ENCODE measurements around the gene TSNAX.
A peak's percentile ranks its signal among the peaks of the same experiment; 100 is the strongest.

The TSNAX gene

DNA sequence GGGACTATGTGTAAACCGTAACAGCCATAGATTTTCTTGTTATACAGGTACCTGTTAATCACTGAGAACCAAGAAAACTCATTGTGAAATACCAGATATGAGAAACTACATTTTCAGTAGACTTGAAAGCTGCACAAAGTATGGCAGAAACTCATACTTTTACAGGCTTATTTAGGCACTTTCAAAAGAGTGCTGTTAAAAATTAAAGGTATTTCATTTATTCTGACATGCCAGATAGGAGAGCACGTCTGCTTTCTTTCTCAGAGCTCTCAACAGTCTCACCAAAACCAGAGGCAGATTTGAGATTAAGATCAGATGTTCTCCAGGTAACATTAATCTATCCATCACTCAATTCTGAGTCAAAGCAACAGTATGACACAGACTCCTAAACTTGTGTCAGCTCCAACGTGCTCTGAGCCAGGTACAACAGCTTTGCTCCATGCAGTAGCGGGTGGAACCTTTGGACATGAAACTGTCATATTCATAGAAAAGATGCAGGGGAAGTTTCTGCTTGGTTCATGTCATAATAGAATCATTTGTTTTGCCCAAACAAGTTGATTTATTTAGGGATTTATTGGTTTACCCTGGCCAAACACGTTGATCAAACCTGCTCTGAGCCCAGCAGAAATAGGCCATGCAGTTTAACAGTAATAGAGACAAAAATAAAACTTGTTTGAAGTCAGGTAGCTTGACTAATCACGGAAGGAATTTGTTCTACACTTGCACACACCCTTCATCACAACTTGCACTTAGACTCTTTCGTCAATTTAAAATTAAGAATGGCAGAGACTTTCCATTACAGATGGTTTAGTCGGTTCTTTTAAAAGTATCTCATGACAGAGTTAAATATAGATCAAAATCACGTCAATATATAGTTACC, 20.8 kb upstream of the TSNAX start:
- Mint-ChIP-seq H3K4me3 (no peak overlapping the region), H3K27me3 (peaks cover 10% of the 10 kb centered on the region), H3K9me3 (ENCODE audit: low read depth) (no peaks in the 10 kb centered on the region), H3K27ac (no peak overlapping the region), H3K36me3 (peaks cover 3% of the 10 kb centered on the region), H3K4me1 (ENCODE audit: low read depth) (no peaks in the 10 kb centered on the region)

DNA sequence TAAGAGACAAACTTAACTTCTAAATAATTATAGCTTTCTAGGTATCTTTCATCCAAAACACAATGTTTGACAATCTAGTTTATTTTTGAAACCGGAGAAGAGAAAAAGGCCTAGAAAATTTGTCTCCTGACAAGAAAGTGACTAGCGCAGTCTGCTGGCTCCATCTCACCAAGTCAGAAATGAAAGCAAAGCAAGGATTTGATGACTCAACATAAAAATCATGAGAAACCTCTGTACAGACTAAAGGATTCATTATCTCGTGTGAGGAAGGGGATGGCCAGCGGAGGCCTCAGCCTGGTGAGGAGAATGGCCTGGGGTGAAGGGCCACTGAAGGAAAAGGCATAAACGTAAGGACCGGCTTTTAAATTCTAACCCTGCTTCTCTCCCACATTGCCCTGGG, 20.0 kb upstream of the TSNAX start:
- no peaks in the 10 kb centered on the region for H3K9me3 Mint-ChIP-seq (ENCODE audit: low read depth)
- H3K27me3 Mint-ChIP-seq, result peaks cover 10% of the 10 kb centered on the region
- no peak overlapping the region for H3K4me3 Mint-ChIP-seq
- no peak overlapping the region for H3K27ac Mint-ChIP-seq
- H3K4me1 Mint-ChIP-seq (ENCODE audit: low read depth), result no peaks in the 10 kb centered on the region
- peaks cover 3% of the 10 kb centered on the region for H3K36me3 Mint-ChIP-seq

DNA sequence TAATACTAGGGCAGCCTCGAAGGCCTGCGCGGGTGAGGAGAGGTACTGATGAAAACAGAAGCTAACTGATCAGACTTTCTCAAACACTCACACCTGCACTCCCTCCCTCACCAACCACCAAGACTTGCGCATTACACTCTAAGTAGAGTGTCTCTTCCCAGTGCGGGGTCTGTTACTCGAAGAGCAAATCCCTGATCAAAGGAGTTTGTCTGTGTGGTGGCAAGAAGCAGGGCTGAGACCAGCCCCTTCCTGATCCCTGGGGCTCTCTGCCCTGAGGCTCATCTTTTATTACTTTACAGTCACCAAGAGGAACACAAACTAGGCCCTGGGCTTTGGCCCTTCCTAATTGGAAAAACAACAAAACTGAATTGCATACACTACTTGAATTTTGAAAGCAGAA, 19.5 kb upstream of the TSNAX start:
- Mint-ChIP-seq H3K4me3 (no peak overlapping the region), H3K27ac (no peak overlapping the region)

DNA sequence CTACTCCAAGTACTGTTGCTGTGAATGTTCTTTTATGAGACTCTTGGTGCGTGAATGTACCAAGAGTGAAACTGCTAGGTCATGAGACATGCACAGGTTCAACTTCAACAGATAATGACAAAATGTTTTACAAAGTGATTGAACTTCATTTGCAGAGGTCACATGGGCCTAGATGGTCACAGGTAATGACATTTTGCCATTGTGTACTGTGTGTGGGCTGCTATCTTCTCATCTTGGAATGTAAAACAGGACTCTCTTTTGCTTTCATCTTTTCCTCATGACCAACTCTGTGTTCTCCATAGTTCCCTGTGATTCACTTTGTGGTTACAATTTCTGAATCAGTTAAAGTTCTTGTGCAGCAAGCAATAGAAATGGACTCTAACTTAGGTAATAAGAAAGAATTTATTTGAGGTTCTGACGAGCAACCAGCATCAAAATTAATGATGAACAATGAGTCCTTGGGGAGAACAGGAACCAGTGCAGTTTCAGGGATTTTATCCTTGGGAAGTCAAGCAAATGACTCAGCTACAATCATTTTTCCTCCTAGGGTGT, 16.2 kb upstream of the TSNAX start:
- Mint-ChIP-seq H3K9me3 (ENCODE audit: low read depth) (no peaks in the 10 kb centered on the region), H3K27me3 (peaks cover 11% of the 10 kb centered on the region), H3K36me3 (peaks cover 4% of the 10 kb centered on the region), H3K4me3 (no peak overlapping the region), H3K4me1 (ENCODE audit: low read depth) (no peaks in the 10 kb centered on the region), H3K27ac (no peak overlapping the region)

More for the DNA sequence above, 19.5 kb upstream of the TSNAX start:
- H3K27me3 Mint-ChIP-seq, result peaks cover 11% of the 10 kb centered on the region
- H3K9me3 Mint-ChIP-seq (ENCODE audit: low read depth), result no peaks in the 10 kb centered on the region
- no peaks in the 10 kb centered on the region for H3K4me1 Mint-ChIP-seq (ENCODE audit: low read depth)
- peaks cover 3% of the 10 kb centered on the region for H3K36me3 Mint-ChIP-seq

DNA sequence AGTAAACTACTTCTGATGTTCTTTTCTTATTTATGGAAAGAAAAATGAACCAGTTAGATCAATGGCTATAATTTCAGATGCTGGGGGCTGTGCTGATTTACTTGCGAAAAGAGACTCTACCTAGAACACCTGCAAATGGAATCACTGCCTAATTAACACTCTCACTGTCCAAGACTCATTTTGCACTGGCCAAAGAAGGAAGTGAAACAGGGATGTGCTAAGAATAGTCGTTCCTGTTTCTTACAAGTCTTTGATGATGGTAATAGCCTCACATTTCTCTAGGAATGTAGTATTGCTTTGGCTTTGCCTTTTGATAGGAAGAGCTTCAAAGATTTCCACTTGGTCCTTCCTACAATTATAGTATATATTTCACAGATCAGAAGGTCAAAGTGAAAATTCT, 12.7 kb upstream of the TSNAX start:
- Mint-ChIP-seq H3K9me3 (ENCODE audit: low read depth) (no peaks in the 10 kb centered on the region), H3K4me3 (no peak overlapping the region), H3K27ac (no peak overlapping the region), H3K27me3 (peaks cover 14% of the 10 kb centered on the region), H3K36me3 (peaks cover 4% of the 10 kb centered on the region), H3K4me1 (ENCODE audit: low read depth) (no peaks in the 10 kb centered on the region)

DNA sequence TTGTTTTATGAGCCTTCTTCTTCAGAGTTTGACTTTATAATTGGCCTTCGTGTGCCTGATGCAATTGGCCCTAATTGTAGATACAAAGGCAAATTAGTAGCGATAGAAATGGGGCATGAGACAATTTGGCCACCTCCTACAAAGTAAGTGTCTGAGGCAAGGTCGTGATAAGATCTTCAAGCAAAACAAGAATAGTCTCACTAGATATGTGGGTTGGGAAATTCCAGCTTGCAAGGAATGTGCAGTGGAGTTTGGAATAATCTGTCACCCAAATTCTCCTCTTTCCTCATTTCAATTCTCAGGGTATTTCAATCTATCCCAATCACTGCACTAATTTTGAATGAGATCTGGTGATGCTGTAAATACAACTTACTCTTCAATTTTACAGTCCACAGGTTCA, 11.4 kb upstream of the TSNAX start:
- H3K4me1 Mint-ChIP-seq (ENCODE audit: low read depth), result no peaks in the 10 kb centered on the region
- H3K9me3 Mint-ChIP-seq (ENCODE audit: low read depth), result no peaks in the 10 kb centered on the region
- peaks cover 7% of the 10 kb centered on the region for H3K36me3 Mint-ChIP-seq
- peaks cover 14% of the 10 kb centered on the region for H3K27me3 Mint-ChIP-seq
- no peak overlapping the region for H3K27ac Mint-ChIP-seq
- H3K4me3 Mint-ChIP-seq, result no peak overlapping the region

DNA sequence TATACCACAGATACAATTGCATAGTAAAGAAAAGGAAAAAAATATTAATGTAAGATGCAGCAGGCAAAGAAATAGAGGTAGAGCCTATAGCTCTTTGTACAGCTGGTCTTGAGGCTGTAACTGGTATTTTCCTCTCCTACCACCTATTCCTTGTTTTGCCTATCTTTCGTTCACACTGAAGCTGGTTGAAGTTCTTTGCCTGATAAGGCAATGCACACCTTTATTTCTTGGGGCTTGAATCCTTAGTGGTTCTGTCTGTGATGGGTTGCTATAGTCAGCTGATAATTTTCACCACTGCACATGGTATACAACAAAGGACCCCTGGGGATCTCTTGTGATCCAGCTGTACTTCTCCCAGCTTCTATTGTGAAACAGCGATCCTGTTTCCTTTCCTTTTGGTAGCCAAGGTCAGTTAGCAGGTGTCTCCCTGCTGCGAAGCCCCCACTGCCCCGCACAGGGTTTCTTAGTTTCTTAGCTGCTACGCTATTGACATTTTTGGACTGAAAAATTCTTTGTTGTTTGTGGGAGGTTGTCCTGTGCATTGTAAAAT, 9.9 kb upstream of the TSNAX start:
- Mint-ChIP-seq H3K27ac (no peak overlapping the region), H3K36me3 (peaks cover 8% of the 10 kb centered on the region), H3K4me3 (no peak overlapping the region), H3K27me3 (peaks cover 14% of the 10 kb centered on the region), H3K9me3 (ENCODE audit: low read depth) (no peaks in the 10 kb centered on the region), H3K4me1 (ENCODE audit: low read depth) (no peaks in the 10 kb centered on the region)

DNA sequence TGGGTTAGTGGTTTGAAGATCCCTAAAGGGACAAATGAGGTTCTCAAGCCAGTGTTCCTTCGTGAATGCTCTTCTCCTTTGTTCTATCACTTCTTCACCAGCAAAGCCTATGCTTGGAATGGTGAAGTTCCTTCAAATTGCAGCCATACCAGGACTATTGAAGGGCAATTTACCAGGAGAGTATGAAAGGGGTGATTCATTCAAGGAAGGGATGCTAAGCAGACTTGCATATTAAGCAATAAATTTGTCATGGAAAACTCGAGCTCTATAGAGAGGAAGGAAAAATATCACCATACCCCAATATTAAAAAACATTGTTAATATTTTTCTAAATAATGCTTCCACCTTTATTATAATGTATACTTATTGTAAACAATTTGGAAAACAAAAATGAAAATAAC, 9.3 kb upstream of the TSNAX start:
- Mint-ChIP-seq H3K27ac (no peak overlapping the region), H3K4me3 (no peak overlapping the region), H3K4me1 (ENCODE audit: low read depth) (no peaks in the 10 kb centered on the region), H3K9me3 (ENCODE audit: low read depth) (no peaks in the 10 kb centered on the region), H3K27me3 (peaks cover 12% of the 10 kb centered on the region), H3K36me3 (peaks cover 11% of the 10 kb centered on the region)

DNA sequence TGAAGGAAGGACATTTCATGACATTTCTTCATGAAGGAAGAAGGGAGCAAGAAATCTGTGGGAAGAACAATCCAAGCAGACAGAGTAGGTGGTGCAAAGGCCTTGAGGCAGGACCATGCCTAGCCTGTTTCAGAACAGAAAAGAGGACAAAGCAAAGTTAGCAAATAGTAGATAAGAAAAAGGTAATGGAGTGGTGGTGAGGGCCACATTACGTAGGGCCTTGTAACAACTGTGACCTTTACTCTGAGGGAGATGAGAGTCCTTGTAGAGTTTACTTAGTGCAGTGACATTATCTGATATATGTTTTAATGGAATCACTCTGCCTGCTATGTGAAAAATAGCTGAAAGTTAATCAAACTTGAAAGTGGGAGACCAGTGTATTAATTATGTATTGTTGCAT, 6.4 kb upstream of the TSNAX start:
- no peaks in the 10 kb centered on the region for H3K9me3 Mint-ChIP-seq (ENCODE audit: low read depth)
- H3K36me3 Mint-ChIP-seq, result peaks cover 8% of the 10 kb centered on the region
- no peak overlapping the region for H3K27ac Mint-ChIP-seq
- H3K27me3 Mint-ChIP-seq, result peaks cover 6% of the 10 kb centered on the region
- no peak overlapping the region for H3K4me3 Mint-ChIP-seq
- H3K4me1 Mint-ChIP-seq (ENCODE audit: low read depth), result no peaks in the 10 kb centered on the region

DNA sequence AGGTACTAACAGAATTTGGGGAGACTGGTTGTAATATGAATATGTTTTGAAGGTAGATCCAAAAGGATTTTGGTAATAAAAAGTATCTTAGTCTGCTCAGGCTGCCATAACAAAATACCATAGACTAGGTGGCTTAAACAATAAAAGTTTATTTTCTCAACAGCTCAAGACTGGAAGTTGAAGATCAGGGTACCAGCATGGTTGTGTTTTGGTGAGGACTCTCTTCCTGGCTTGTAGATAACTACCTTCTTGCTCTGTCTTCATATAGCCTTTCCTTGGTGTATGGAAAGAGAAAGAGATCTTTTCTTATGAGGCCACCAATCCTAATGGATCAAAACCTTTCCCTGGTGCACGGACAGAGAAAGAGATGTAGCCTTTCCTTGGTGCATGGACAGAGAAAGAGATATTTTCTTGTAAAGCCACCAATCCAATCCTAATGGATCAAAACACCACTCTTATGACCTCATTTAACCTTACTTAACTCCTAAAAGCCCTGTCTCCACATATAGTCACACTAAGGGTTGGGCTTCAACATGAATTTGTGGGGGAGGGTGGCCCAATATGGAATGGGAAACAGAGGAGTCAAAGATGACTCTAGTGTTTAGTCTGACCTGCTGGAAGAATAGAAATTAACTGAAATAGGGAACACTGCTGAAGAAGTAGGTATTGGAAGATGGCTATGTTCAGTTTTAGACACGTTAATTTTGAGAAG, 5.4 kb upstream of the TSNAX start:
- H3K9me3 Mint-ChIP-seq (ENCODE audit: low read depth), result no peaks in the 10 kb centered on the region
- no peak overlapping the region for H3K27ac Mint-ChIP-seq
- H3K27me3 Mint-ChIP-seq, result peaks cover 2% of the 10 kb centered on the region
- H3K4me1 Mint-ChIP-seq (ENCODE audit: low read depth), result peaks cover 9% of the 10 kb centered on the region
- H3K36me3 Mint-ChIP-seq, result peaks cover 8% of the 10 kb centered on the region
- H3K4me3 Mint-ChIP-seq, result no peak overlapping the region

DNA sequence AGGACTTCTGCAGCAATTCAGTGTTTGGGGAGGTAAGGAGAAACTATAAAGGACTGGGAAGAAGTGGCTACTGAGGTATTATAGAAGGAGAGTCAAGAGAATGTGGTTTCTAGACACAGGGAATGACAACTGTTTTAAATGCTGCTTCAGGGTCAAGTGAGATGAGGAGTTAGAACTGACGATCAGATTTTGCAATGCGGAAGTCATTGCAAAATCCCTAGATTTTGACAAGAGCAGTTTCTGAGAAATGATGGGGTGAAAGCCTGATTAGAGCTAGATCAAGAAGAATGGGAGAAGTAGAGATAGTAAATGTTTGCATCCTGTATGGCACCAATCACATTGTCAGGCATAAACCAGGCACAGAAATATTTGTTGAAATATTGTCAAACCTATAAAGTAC, 4.7 kb upstream of the TSNAX start:
- no peaks in the 10 kb centered on the region for H3K9me3 Mint-ChIP-seq (ENCODE audit: low read depth)
- peaks cover 11% of the 10 kb centered on the region for H3K4me1 Mint-ChIP-seq (ENCODE audit: low read depth)
- H3K36me3 Mint-ChIP-seq, result peaks cover 8% of the 10 kb centered on the region
- H3K27me3 Mint-ChIP-seq, result peaks cover 2% of the 10 kb centered on the region
- H3K4me3 Mint-ChIP-seq, result no peak overlapping the region
- no peak overlapping the region for H3K27ac Mint-ChIP-seq

DNA sequence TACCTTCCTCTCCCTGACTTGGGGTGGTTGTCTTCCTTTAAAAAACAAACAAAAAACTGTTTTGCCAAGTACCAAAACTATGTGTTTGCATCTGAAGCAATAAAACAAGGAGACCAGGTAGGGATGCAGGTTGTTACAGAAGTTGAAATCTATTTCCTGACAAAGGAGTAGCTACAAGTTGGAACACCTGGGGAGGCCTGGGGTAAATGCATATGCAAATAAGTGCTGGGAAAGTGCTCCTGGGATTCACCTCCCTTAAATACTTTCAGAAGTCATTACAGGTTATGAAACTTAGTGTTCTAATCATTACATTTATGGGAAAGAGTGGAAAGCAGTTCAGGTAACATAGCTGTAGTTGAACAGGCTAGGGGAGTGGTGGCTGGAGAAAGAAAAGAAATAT, 1.9 kb upstream of the TSNAX start:
- Mint-ChIP-seq H3K9me3 (ENCODE audit: low read depth) (no peaks in the 10 kb centered on the region), H3K4me3 (no peak overlapping the region), H3K27ac (no peak overlapping the region), H3K27me3 (no peaks in the 10 kb centered on the region), H3K36me3 (peaks cover 12% of the 10 kb centered on the region), H3K4me1 (ENCODE audit: low read depth) (peaks cover 30% of the 10 kb centered on the region)

DNA sequence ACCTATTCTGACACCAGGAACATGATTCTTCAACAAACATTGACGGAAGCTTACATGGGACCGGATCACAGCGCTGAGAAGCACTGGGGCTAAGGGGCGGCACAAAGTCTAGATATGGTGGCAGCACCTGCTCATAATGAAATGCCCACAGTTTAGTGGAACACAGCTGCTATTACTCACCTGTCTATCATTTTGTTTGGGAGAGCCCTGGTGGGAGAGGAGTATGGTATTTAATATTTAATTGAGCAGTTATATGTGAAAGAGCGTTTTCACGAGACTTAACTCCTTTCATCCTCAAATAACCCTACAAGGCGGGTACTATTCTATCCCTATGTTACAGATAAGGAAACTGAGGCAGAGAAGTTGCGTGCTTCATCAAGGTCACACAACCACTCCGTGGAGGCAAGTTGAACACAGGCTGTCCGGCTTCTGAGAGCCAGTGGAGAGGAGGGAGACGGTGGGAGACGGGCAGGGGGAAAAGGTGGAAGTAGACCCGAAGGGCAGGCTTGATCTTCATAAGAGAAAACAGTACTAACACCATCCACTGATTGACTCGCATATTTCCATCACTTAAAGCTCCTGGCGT, 790 bp upstream of the TSNAX start:
- peaks cover 39% of the 10 kb centered on the region for H3K4me1 Mint-ChIP-seq (ENCODE audit: low read depth)
- peak overlapping the region; percentile 100 for H3K27ac Mint-ChIP-seq
- H3K36me3 Mint-ChIP-seq, result peaks cover 8% of the 10 kb centered on the region
- no peaks in the 10 kb centered on the region for H3K27me3 Mint-ChIP-seq
- no peaks in the 10 kb centered on the region for H3K9me3 Mint-ChIP-seq (ENCODE audit: low read depth)
- peak overlapping the region; percentile 97 for H3K4me3 Mint-ChIP-seq

DNA sequence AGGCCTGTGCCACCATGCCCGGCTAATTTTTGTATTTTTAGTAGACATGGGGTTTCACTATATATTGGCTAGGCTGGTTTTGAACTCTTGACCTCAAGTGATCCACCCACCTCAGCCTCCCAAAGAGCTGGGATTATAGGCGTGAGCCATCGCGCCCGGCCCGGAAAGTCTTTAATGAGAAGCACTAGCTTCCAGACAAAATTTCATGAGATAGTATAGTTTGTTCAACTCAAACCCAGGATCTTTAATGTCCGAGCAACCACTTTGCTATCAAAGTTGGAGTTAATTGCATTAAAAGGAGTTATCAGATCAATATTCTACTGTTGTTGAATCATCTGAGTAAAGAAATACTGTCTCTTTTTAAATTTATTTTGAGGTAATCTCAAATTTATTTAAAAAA, 4.8 kb downstream of the TSNAX start:
- Mint-ChIP-seq H3K27me3 (no peaks in the 10 kb centered on the region), H3K4me1 (ENCODE audit: low read depth) (peaks cover 60% of the 10 kb centered on the region), H3K9me3 (ENCODE audit: low read depth) (no peaks in the 10 kb centered on the region), H3K4me3 (no peak overlapping the region), H3K27ac (no peak overlapping the region), H3K36me3 (peaks cover 9% of the 10 kb centered on the region)

DNA sequence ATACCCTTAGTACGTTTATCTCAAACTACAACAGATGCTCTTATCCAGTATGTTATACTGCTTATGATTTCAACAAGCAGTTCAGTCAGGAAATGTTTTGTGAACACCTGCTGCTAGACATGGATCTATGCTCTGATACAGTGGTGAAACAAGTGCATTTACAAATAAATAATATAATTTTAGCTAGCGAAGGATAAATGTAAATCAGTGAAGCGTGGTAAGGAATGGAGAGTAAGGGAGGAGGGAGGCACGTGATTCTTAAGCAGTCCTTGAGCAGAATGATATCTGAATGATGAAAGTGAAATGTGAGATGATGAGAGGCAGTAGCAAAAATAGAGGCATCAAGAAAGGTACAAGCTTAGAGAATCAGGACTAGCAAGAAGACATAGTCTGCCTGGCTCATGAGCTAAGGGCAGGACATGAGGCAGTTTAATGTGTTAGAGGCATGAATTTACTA, 6.3 kb downstream of the TSNAX start:
- no peak overlapping the region for H3K4me3 Mint-ChIP-seq
- peaks cover 53% of the 10 kb centered on the region for H3K4me1 Mint-ChIP-seq (ENCODE audit: low read depth)
- peaks cover 11% of the 10 kb centered on the region for H3K36me3 Mint-ChIP-seq
- no peaks in the 10 kb centered on the region for H3K9me3 Mint-ChIP-seq (ENCODE audit: low read depth)
- H3K27ac Mint-ChIP-seq, result no peak overlapping the region
- no peaks in the 10 kb centered on the region for H3K27me3 Mint-ChIP-seq

Data from activated naive CD8-positive, alpha-beta T cell (primary cell).